SK-N-SH treated with all-trans-retinoic acid at 6 μM for 48 hours (cell line): Measurements from ENCODE around the gene COL1A2.

Experiments
- ATAC-seq: fragments of 200-7000 bp; cut with Tn5 transposase; 3 replicates; pipeline ENCODE4 v1.9.1; 2020; ENCODE audit warnings: mild to moderate bottlenecking, moderate library complexity
- ARNTL ChIP-seq: fragments of 450-650 bp; formaldehyde crosslinking; IDR thresholded peaks from 2 replicates; pipeline ENCODE4 v1.5.0; 2020; ENCODE audit warnings: low read depth, mild to moderate bottlenecking, moderate library complexity, borderline replicate concordance
- BACH2 ChIP-seq: fragments of 250-450 bp; sonication (Bioruptor Pico); IDR thresholded peaks from 2 replicates; pipeline ENCODE4 v1.9.0; 2021; ENCODE audit warnings: mild to moderate bottlenecking, borderline replicate concordance
- CREB5 ChIP-seq: fragments of 250-450 bp; sonication (Bioruptor Pico); IDR thresholded peaks from 2 replicates; pipeline ENCODE4 v1.5.1; 2020; ENCODE audit warnings: low read depth, mild to moderate bottlenecking, moderate library complexity
- CSDC2 ChIP-seq: fragments of 250-450 bp; sonication (Bioruptor Pico); IDR thresholded peaks from 2 replicates; pipeline ENCODE4 v1.5.0; 2020; ENCODE audit warnings: mild to moderate bottlenecking, moderate library complexity
- ESRRG ChIP-seq: fragments of 250-450 bp; sonication (Bioruptor Pico); IDR thresholded peaks from 2 replicates; pipeline ENCODE4 v1.6.1; 2021; ENCODE audit warnings: mild to moderate bottlenecking
- GLIS3 ChIP-seq: fragments of 250-450 bp; sonication (Bioruptor Pico); IDR thresholded peaks from 2 replicates; pipeline ENCODE4 v1.5.0; 2020; ENCODE audit warnings: mild to moderate bottlenecking, moderate library complexity
- ISL1 ChIP-seq: fragments of 250-450 bp; sonication (Bioruptor Pico); IDR thresholded peaks from 2 replicates; pipeline ENCODE4 v2.1.2; 2022; ENCODE audit warnings: mild to moderate bottlenecking, moderate library complexity
- OSR1 ChIP-seq: fragments of 250-450 bp; sonication (Bioruptor Pico); IDR thresholded peaks from 2 replicates; pipeline ENCODE4 v1.8.0; 2022; ENCODE audit warnings: moderate library complexity, mild to moderate bottlenecking, inconsistent platforms
- RARB ChIP-seq: fragments of 250-450 bp; sonication (Bioruptor Pico); IDR thresholded peaks from 2 replicates; pipeline ENCODE4 v1.8.0; 2021; ENCODE audit warnings: mild to moderate bottlenecking, moderate library complexity
- SNAI2 ChIP-seq: fragments of 250-450 bp; sonication (Bioruptor Pico); IDR thresholded peaks from 2 replicates; pipeline ENCODE4 v1.5.0; 2020; ENCODE audit warnings: mild to moderate bottlenecking, moderate library complexity
- TCF4 ChIP-seq: fragments of 250-450 bp; sonication (Bioruptor Pico); IDR thresholded peaks from 2 replicates; pipeline ENCODE4 v1.8.0; 2021; ENCODE audit warnings: mild to moderate bottlenecking, moderate library complexity, borderline replicate concordance
- TOX ChIP-seq: fragments of 250-450 bp; sonication (Bioruptor Pico); IDR thresholded peaks from 2 replicates; pipeline ENCODE4 v1.8.0; 2021; ENCODE audit warnings: mild to moderate bottlenecking, moderate library complexity, borderline replicate concordance
- ZC3H10 ChIP-seq: fragments of 250-450 bp; sonication (Bioruptor Pico); IDR thresholded peaks from 2 replicates; pipeline ENCODE4 v1.5.1; 2021; ENCODE audit warnings: mild to moderate bottlenecking, moderate library complexity
- ZFP3 ChIP-seq: fragments of 250-450 bp; sonication (Bioruptor Pico); IDR thresholded peaks from 2 replicates; pipeline ENCODE4 v1.5.0; 2020; ENCODE audit warnings: mild to moderate bottlenecking, moderate library complexity
- ZFP30 ChIP-seq: fragments of 450-650 bp; formaldehyde crosslinking; IDR thresholded peaks from 2 replicates; pipeline ENCODE4 v1.5.0; 2022; ENCODE audit warnings: mild to moderate bottlenecking, moderate library complexity
- ZNF565 ChIP-seq: fragments of 450-650 bp; formaldehyde crosslinking; conservative IDR thresholded peaks from 2 replicates; pipeline ENCODE4 v1.5.0; 2020; ENCODE audit warnings: low read depth, mild to moderate bottlenecking, moderate library complexity
- ZNF70 ChIP-seq: fragments of 450-650 bp; formaldehyde crosslinking; IDR thresholded peaks from 2 replicates; pipeline ENCODE4 v1.5.0; 2020; ENCODE audit warnings: mild to moderate bottlenecking, moderate library complexity
- ZNF8 ChIP-seq: fragments of 450-650 bp; formaldehyde crosslinking; IDR thresholded peaks from 2 replicates; pipeline ENCODE4 v1.5.0; 2020; ENCODE audit warnings: mild to moderate bottlenecking, moderate library complexity
- TF ChIP-seq, protein P1 (sequence below): fragments of 250-450 bp; sonication (Bioruptor Pico); IDR thresholded peaks from 2 replicates; pipeline ENCODE4 v1.8.0; 2021; ENCODE audit warnings: low read depth, mild to moderate bottlenecking, moderate library complexity, borderline replicate concordance
- TF ChIP-seq, protein P2 (sequence below): fragments of 250-450 bp; sonication (Bioruptor Pico); IDR thresholded peaks from 2 replicates; pipeline ENCODE4 v1.5.1; 2021; ENCODE audit warnings: mild to moderate bottlenecking, moderate library complexity
- TF ChIP-seq, protein P3 (sequence below): fragments of 250-450 bp; sonication (Bioruptor Pico); IDR thresholded peaks from 2 replicates; pipeline ENCODE4 v1.8.0; 2020; ENCODE audit warnings: mild to moderate bottlenecking, moderate library complexity, borderline replicate concordance

Gene COL1A2

DNA sequence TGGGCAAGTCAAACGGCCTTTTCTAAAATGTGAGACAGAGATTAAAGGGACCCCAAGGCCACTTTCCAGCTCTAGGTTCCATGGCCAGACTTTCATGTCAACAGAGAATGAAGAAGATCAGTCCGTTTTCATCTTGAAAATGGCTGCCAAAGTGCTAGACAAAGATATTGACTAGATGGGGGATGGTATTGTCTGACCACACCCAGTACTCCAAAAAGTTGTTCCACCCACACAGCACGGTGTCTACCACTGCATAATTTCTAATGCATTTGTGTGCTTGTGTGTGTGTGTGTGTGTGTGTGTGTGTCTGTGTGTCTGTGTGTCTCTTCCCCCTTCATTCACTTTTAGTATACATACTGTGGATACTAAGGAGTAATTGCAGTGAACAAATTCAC lies 1.3 kb downstream of the COL1A2 start (continued):
- TF ChIP-seq ISL1 (no peak), ZC3H10 (CRISPR knock-in tag) (no peak), TOX (CRISPR knock-in tag) (no peak), ZNF565 (CRISPR knock-in tag) (no peak), CREB5 (CRISPR knock-in tag) (no peak), ESRRG (CRISPR knock-in tag) (no peak)

DNA sequence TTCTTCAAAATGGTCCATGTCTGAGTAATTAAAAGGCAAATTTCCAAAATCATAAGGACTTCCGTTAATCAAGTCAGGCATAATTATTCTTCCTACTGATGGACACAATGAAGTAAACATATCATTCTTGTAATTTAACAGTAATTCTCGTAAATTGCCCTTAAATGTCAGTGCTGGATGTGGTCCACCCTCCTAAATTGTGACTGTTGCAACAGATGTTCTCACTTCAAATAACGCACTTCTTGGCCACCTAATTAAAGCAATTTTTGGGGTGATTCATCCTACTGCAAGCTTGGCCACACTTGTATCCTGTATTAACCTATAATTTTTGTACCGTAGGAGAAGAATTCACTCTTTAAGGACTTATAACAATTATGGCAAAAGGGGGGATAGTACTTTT lies 1.9 kb downstream of the COL1A2 start:
- TF ChIP-seq OSR1 (CRISPR knock-in tag) = no peak
- no peak for TF ChIP-seq ZNF565 (CRISPR knock-in tag)
- no peak for TF ChIP-seq ZFP30 (CRISPR knock-in tag)
- TF ChIP-seq, protein P1, sequence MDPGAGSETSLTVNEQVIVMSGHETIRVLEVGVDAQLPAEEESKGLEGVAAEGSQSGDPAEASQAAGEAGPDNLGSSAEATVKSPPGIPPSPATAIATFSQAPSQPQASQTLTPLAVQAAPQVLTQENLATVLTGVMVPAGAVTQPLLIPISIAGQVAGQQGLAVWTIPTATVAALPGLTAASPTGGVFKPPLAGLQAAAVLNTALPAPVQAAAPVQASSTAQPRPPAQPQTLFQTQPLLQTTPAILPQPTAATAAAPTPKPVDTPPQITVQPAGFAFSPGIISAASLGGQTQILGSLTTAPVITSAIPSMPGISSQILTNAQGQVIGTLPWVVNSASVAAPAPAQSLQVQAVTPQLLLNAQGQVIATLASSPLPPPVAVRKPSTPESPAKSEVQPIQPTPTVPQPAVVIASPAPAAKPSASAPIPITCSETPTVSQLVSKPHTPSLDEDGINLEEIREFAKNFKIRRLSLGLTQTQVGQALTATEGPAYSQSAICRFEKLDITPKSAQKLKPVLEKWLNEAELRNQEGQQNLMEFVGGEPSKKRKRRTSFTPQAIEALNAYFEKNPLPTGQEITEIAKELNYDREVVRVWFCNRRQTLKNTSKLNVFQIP (CRISPR knock-in tag) = no peak
- no peak for TF ChIP-seq TOX (CRISPR knock-in tag)
- no peak for TF ChIP-seq ZC3H10 (CRISPR knock-in tag)
- no peak for TF ChIP-seq ZFP3 (CRISPR knock-in tag)
- TF ChIP-seq, protein P2, sequence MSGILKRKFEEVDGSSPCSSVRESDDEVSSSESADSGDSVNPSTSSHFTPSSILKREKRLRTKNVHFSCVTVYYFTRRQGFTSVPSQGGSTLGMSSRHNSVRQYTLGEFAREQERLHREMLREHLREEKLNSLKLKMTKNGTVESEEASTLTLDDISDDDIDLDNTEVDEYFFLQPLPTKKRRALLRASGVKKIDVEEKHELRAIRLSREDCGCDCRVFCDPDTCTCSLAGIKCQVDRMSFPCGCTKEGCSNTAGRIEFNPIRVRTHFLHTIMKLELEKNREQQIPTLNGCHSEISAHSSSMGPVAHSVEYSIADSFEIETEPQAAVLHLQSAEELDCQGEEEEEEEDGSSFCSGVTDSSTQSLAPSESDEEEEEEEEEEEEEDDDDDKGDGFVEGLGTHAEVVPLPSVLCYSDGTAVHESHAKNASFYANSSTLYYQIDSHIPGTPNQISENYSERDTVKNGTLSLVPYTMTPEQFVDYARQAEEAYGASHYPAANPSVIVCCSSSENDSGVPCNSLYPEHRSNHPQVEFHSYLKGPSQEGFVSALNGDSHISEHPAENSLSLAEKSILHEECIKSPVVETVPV = no peak
- no peak for TF ChIP-seq ESRRG (CRISPR knock-in tag)
- TF ChIP-seq ZNF70 (CRISPR knock-in tag) = no peak
- TF ChIP-seq SNAI2 = no peak
- TF ChIP-seq, protein P3, sequence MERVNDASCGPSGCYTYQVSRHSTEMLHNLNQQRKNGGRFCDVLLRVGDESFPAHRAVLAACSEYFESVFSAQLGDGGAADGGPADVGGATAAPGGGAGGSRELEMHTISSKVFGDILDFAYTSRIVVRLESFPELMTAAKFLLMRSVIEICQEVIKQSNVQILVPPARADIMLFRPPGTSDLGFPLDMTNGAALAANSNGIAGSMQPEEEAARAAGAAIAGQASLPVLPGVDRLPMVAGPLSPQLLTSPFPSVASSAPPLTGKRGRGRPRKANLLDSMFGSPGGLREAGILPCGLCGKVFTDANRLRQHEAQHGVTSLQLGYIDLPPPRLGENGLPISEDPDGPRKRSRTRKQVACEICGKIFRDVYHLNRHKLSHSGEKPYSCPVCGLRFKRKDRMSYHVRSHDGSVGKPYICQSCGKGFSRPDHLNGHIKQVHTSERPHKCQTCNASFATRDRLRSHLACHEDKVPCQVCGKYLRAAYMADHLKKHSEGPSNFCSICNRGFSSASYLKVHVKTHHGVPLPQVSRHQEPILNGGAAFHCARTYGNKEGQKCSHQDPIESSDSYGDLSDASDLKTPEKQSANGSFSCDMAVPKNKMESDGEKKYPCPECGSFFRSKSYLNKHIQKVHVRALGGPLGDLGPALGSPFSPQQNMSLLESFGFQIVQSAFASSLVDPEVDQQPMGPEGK (CRISPR knock-in tag) = no peak
- no peak for TF ChIP-seq ARNTL (CRISPR knock-in tag)
- no peak for TF ChIP-seq RARB (CRISPR knock-in tag)
- no peak for TF ChIP-seq GLIS3 (CRISPR knock-in tag)
- no peak for TF ChIP-seq TCF4 (CRISPR knock-in tag)
- TF ChIP-seq, all 23 proteins: peak for 0
- no peak for ATAC-seq

DNA sequence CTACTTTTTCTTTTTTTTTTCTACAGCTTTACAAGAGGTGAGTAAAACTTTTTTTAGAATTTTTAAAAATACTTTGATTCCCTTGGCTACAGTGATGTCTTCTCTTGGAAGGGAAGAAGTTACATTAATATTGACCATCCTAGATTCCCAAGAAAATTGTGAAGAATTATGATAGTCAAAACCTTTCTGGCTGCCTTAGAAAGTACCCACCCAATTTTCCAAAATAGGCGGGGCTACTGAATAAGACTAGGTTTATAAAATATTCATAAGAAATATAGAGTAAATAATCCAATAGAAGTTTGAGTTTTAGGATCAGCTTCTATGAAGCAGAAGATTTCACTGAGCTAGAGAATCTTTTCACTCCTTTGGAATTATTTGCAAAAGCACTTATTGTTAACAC lies 3.0 kb downstream of the COL1A2 start:
- no peak for ATAC-seq
- TF ChIP-seq, protein P2 = no peak
- TF ChIP-seq CSDC2 (CRISPR knock-in tag) (no peak), ESRRG (CRISPR knock-in tag) (no peak), ISL1 (no peak), TOX (CRISPR knock-in tag) (no peak), TCF4 (CRISPR knock-in tag) (no peak), BACH2 (CRISPR knock-in tag) (no peak), SNAI2 (no peak), ZNF70 (CRISPR knock-in tag) (no peak), ZNF8 (CRISPR knock-in tag) (no peak), RARB (CRISPR knock-in tag) (no peak), ZFP3 (CRISPR knock-in tag) (no peak)
- TF ChIP-seq, protein P1 (CRISPR knock-in tag) = no peak
- TF ChIP-seq, protein P3 (CRISPR knock-in tag) = no peak
